ENCODE measurements around the gene CNTN4. TPM values are rescaled to one million over a fixed set of nuclear protein-coding genes. Genes with fewer than 3 reads are reported as not detected.

The CNTN4 gene
- total and polyA plus RNA-seq, 2 of the 8 experiments (the other 6 are each of a cell fraction or from before 2014, with no cell fraction given): 0.41 to 2.2 TPM

DNA sequence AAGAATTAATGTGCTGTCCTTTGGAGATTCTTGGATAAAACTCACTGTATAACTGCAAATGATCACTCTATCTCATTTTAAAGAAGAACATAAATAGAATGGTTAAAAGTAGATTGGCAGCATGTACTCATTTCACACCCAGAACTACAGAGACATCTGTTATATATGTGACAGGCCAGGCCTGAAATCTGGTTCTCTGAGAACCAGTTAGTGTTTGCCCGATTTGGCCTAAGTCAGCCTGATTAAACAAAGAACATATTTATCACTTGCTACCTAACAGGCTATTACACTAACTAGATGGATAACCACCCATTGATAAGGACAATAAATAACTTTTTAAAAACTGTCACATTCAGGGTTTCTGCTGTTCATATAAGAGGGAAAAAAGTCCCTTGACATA is 460.1 kb downstream of the CNTN4 start (continued):
- TF ChIP-seq SP2 (IDR thresholded peaks at IDR 0.05; ENCODE audit: low read length): no peak
- no peak for TF ChIP-seq CBX5 (IDR thresholded peaks at IDR 0.05; ENCODE audit: low read depth, low read length)
